GM10248 (cell line): Measurements from ENCODE around the gene FADS2.

Experiments used
- CTCF ChIA-PET: fragments of 300-600 bp; sonication (Branson Sonifier 250); formaldehyde crosslinking; extraction: SDS; loops from one replicate; lab custom pipeline; 2021; ENCODE audit warnings: antibody characterized with exemption; lab: Yijun Ruan, JAX
- POLR2A ChIA-PET: fragments of 350-650 bp; sonication (Branson Sonifier 250); formaldehyde crosslinking; extraction: SDS; loops from one replicate; lab custom pipeline; 2020; ENCODE audit warnings: antibody characterized with exemption; lab: Yijun Ruan, JAX
- DNase-seq: peaks from one replicate; pipeline ENCODE4 v3.0.0; 2012; ENCODE audit errors: extremely low spot score
- CTCF ChIP-seq: IDR thresholded peaks from 2 replicates; pipeline ENCODE4 v1.5.1; 2012; ENCODE audit warnings: mild to moderate bottlenecking, low read depth; ENCODE audit errors: extremely low read depth, missing control alignments, control extremely low read depth

Gene FADS2

DNA sequence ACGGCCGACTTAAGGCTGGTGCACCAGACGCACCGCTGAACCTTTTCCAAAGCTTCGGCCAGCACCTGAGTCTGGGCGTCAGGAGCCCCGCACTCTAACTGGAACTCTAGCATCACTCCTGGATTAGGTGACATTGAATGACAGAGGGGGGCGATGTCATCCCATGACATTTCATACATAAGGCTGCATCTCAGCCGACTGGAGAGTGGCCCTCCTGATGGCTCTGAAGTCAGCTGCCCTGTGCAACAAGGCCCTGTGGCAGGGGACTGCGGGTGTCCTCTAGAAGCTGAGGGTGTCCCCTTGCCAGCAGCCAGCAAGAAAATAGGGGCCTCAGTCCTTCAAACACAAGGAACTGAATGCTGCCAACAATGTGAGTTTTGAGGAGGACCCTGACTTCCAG, 73.3 kb downstream of the FADS2 start:
- POLR2A ChIA-PET, result no interaction called here
- no peak for DNase-seq
- CTCF ChIA-PET, result interaction anchor here (4.1 to 11.6 kb wide), 8 partner anchors 15 to 208 kb away, joined by 19 to 424 read pairs (median 125); partner anchors contain the start of genes BEST1 and RAB3IL1
- no peak for TF ChIP-seq CTCF

DNA sequence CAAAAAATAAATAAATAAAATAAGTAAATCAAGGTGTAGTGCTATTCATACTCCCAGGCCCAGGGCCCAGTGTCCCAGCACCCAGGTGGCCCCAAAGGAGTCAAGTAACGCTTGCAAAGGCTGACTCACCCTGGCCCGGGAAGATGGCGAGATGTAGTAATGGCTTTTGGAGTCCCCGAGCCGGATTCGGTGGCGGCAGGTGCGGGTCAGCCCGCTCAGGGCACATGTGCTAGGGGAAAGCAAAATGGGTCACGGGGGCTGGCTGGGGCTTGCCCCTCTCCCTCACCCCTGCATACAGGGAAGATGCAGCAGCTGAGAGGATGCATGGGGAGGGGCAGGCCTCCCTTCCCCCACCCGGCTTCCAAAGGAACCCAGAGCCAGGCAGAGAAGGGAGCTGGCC, 74.2 kb downstream of the FADS2 start:
- TF ChIP-seq CTCF, result no peak
- POLR2A ChIA-PET, result no interaction called here
- CTCF ChIA-PET, result interaction anchor here (2.2 to 11.6 kb wide), 7 partner anchors 19 to 207 kb away, joined by 4 to 424 read pairs (median 150); partner anchors contain the start of gene BEST1
- no peak for DNase-seq

DNA sequence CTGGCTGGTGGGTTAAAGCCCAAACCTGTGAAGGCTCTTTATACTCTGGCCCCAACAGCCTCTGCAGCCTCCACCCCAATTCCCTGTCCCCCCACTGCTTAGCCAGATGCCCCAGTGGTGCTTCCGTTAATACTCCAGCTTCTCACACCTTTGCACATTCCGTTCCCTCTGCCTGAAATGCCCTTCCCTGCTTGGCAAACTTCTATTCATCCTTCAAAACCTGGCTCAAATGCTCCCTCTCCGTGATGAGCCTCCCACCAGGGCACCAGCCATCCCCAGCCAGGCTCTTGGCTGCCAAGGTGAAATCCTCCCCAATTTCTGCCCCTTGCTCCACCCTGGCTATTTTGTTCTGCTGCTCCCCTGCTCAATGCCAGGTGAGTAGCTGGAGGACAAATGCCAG, 75.7 kb downstream of the FADS2 start:
- ChIA-PET POLR2A (no interaction called here), CTCF (interaction anchor here (1.3 to 11.6 kb wide), 6 partner anchors 9 to 205 kb away, joined by 3 to 424 read pairs (median 56); no protein-coding TSS in a partner anchor)
- no peak for TF ChIP-seq CTCF
- DNase-seq, result no peak

DNA sequence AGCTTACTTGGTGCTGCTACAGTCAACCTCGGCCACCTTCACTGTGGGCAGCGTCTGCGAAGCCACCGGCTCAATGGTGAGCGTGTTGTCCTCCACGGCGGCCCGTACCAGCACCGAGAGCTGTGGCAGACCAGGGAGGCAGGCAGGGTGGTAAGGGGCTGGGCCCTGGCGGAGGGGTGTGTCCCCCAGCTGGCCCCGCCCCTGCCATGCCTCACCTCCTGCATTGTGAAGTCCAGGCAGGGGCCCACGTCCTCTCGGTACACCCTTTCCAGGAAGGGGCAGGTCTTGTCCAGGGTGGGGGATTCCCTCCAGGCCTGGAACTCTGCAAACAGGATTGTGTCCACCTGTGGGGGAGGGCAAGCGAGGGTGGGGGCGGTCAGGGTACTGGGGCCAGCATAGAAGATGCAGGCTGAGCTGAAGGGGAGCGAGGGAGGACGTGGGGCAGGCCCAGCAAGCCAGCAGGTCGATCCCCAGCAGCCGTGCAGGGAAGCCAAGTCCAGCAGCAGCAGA, 76.5 kb downstream of the FADS2 start:
- DNase-seq, result no peak
- ChIA-PET POLR2A (no interaction called here), CTCF (interaction anchor here (1.0 to 11.6 kb wide), 6 partner anchors 9 to 205 kb away, joined by 3 to 424 read pairs (median 8); no protein-coding TSS in a partner anchor)
- no peak for TF ChIP-seq CTCF

DNA sequence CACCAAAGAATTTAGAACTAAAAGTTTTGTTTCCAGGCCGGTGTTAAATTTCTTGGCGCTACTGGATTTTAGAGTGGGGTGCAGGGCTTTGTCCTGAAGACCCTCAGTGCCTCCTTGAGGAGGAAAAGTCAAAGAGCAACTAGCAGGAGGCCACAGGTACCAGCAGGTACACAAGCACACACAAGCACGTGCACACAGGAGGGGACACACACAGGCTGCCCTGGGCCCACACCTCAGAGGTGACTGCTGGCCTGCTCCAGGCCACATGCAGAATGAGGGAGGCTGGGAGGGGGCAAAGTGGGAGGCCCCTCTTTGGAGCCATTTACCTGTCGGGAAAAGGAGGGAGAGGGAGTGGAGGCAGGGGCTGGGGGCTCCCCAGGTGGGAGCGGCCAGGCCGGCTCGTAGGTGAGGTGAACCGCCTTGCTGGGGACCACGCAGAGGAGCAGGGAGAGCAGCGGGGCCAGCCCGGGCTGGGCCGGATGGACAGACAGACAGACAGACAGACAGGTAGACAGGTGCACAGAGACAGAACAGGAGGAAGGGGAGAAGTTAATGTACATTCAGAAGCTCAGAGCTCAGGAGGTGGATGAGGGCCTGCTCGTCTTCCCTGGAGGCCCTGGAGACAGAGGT, 77.1 kb downstream of the FADS2 start:
- ChIA-PET CTCF (interaction anchor here (0.7 to 11.6 kb wide), 5 partner anchors 24 to 204 kb away, joined by 3 to 424 read pairs (median 3); no protein-coding TSS in a partner anchor), POLR2A (no interaction called here)
- DNase-seq, result no peak

GRCh38 chr11:61905801-61906521, 77.9 kb downstream of the FADS2 start:
- DNase-seq, result no peak
- ChIA-PET POLR2A (no interaction called here), CTCF (interaction anchor here (0.7 to 11.6 kb wide), 5 partner anchors 8 to 203 kb away, joined by 3 to 424 read pairs (median 80); no protein-coding TSS in a partner anchor)
- TF ChIP-seq CTCF, result no peak

More for the DNA sequence above, 77.1 kb downstream of the FADS2 start:
- no peak for TF ChIP-seq CTCF
